ENCODE results near the gene KCNQ1.

The KCNQ1 gene

GRCh38 chr11:2444821-2445745 lies at the start of gene KCNQ1:
KCNQ1 (plus strand) TSS chr11:2445008; CDS start chr11:2445099, 91 bp downstream.
- no peak for DNase-seq (ENCODE audit: low read depth in 2 of 2)

DNA sequence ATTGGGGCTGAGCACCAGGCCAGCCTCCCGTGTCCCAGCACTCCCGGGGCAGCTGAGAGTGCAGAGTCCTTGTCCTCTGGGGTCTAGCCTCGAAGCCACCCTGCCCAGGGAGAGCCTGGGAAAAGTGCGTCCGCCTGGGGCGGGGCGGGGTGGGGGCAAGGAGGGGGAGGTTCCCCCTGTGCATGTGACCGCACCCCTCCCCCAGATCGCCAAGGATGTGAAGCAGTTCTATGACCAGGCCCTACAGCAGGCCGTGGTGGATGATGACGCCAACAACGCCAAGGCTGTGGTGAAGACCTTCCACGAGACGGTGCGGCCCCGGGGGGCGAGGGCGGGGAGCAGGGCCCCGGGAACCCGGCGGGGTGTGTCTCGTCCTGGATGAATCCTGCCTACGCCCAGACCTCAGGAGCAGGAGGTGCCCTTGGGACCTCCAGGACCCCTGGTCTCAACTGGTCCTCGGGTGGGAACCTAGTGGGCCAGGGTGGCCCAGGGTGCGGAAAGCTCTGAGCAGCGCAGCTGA lies 49.5 kb upstream of the KCNQ1 start:
- DNase-seq (ENCODE audit: low read depth in 2 of 2): no peak

DNA sequence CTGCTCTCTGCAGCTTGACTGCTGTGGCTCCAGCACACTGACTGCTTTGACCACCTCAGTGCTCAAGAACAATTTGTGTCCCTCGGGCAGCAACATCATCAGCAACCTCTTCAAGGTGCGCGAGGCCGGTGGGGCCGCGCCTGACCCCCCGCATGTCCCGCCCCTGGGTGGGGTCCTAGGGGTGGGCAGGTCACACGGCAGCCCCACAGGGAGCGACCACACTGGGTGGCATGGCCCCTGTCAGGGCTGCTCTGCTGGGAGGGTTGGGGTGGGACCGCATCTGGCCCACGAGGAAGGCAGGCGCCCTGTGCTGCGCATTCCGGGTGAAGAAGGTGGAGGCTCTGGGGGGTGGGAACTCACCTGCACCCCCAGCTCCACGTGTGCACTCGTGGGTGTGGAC lies 49.0 kb upstream of the KCNQ1 start:
- DNase-seq (ENCODE audit: low read depth in 2 of 2): no peak

GRCh38 chr11:2396471-2396870 lies 48.3 kb upstream of the KCNQ1 start:
- no peak for DNase-seq (ENCODE audit: low read depth in 2 of 2)

DNA sequence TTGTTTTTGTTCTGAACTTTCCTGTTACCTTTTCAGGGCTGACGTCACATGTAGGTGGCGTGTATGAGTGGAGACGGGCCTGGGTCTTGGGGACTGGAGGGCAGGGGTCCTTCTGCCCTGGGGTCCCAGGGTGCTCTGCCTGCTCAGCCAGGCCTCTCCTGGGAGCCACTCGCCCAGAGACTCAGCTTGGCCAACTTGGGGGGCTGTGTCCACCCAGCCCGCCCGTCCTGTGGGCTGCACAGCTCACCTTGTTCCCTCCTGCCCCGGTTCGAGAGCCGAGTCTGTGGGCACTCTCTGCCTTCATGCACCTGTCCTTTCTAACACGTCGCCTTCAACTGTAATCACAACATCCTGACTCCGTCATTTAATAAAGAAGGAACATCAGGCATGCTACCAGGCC lies 47.8 kb upstream of the KCNQ1 start:
- no peak for DNase-seq (ENCODE audit: low read depth in 2 of 2)

DNA sequence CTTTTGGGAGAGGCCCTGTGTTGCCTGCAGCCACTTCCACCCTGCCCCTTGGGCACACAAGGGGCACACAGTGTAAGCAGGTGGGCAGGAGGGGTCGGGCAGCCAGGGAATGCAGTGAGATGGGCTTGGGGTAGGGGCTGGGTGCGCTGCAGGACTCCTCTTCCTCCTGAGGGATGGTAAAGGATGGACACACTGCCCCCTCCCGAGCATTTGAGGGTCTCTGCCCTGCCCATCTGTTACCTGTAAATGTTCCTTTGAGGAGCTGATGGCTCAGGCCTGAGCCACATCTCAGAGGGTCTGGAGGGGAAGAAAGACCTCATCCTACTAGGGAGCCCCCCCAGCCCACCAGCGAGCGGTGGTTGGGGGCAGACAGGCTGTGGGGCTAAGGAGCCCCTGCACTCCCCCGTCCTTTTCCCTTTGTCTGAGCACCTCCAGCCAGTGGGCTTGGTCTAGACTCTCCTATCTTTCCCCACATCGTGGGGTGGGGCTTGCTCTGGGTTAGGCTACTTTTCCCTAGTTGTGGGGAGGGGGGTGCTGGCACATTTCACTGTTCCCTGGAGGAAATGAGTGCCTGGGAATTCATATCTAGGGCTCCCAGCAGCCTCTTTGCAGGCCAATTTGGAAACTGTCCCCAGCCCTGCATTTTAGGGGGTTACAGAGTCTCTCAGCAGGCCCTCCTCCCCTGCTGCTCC lies 46.0 kb upstream of the KCNQ1 start:
- no peak for DNase-seq (ENCODE audit: low read depth in 2 of 2)

DNA sequence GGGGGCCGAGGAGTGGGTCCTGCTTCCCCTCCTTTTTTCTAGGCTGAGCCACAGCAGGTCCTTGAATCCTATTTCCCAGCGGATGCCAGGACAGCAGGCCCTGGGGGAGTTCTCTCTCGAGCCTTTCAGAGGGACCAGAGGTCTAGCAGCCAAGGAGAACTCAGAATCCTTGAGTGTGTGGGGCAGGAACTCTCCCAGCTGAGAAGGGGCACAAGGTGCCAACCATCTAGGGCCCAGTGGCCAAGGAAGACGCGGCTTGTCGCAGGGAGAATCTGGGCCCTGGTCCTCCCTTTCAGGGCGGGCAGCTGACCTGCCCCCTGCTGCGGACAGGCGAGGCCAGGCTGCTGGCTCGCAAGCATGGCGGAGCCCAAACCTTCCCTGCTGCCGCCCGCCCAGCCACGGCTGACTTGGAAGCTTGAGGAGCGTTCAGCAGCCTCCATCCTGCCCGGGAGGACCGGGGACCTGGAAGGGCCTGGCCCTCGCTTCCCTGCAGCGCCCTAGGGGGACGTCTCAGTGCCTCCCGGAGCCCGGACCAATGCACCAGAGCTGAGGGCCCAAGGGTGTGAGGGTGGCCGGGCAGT lies 45.2 kb upstream of the KCNQ1 start:
- no peak for DNase-seq (ENCODE audit: low read depth in 2 of 2)

- DNase-seq (ENCODE audit: low read depth in 2 of 2): peak; percentile 99
These were observed 44.6 kb upstream of the KCNQ1 start, which contains the start of gene TSSC4 for GRCh38 chr11:2400069-2400761. TSSC4 (plus strand) TSS chr11:2400750; CDS start chr11:2402634, 1,884 bp downstream.

- DNase-seq (ENCODE audit: low read depth in 2 of 2): no peak
These were observed 43.9 kb upstream of the KCNQ1 start for GRCh38 chr11:2400762-2401435.

DNA sequence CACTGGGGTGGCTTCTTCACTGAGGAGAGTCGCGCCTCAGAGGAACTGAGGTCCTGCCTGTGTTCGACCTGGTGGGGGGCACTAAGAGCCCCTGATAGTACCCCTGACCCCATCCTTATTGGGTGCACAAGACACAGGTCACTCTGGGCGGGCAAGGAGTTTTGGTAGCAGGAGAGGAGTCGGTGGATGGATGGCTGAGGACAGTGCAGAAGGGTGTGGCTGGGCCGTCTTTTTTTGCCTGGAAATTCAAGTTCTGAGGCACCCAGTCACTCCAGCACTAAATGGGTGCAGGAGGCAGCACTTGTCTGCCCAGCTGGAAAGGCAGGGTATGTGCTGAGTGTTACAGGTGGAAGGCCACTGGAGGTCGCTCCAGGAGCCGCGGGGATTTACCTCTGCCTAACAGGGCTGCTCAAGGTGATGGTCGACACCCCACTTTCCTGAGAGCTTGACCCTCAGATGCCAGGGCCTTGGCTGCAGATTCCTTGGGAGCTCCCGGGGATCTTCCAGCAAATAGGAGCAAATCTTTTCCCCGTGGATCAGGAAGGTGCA lies 43.3 kb upstream of the KCNQ1 start:
- DNase-seq (ENCODE audit: low read depth in 2 of 2): no peak

DNA sequence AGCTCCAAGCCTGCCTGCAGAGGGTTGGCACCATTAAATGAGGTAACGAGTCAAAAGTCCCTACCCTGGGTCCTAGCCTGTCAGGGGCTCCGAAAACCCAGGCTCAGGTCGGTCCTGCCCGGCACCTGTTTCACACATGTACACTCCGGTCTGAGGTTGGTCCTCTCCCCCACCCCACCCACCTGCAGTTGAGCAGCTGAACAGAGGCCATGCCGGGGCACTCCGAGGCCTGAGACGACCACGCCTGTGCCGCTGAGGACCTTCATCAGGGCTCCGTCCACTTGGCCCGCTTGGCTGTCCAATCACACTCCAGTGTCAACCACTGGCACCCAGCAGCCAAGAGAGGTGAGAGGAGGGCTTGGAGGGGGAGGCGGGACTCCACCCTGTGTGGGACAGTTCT lies 42.7 kb upstream of the KCNQ1 start:
- no peak for DNase-seq (ENCODE audit: low read depth in 2 of 2)

GRCh38 chr11:2402890-2403645 lies 41.7 kb upstream of the KCNQ1 start:
- DNase-seq (ENCODE audit: low read depth in 2 of 2): no peak

DNA sequence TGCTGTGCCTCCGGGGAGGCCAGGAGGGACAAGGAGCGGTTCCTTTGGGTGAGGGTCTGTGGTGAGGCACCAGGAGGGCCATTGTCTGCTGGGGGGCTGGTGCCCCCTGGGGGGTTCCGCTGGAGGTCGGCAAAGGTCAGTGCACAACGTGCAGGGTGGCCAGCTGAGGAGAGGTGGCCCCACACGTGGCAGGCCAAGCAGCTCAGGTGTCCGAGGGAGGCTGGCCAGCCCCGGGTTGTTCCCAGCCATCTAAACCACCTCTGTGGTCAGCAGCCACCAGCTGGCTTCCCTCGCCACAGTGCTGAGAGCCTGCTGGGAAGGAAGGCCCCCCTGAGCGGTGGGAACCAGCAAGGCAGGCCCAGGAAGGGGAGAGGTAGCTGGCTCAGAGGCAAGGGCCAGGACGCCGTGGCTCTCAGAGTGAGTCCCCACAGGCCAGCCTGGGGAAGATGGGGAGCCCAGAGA lies 40.0 kb upstream of the KCNQ1 start:
- DNase-seq (ENCODE audit: low read depth in 2 of 2): no peak

DNA sequence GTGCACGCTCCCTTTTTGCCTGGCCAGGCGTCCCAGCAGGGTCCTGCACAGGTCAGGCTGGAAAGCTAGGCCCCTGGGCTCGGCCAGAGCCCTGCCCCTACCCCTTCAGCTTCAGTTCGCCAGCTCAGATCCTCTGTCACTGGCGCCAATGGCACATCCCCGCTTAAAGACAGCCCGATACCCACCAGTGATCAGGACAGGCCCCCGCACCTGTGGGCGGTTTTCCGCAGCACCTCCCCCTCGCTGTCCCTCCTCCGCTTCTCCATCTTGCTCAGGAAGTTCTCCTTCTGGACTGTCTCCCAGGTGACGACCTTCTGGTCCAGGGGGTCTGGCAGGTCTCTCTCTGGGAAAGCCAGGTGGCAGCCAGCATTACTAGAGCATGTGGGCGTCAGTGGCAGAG lies 38.4 kb upstream of the KCNQ1 start:
- no peak for DNase-seq (ENCODE audit: low read depth in 2 of 2)

DNA sequence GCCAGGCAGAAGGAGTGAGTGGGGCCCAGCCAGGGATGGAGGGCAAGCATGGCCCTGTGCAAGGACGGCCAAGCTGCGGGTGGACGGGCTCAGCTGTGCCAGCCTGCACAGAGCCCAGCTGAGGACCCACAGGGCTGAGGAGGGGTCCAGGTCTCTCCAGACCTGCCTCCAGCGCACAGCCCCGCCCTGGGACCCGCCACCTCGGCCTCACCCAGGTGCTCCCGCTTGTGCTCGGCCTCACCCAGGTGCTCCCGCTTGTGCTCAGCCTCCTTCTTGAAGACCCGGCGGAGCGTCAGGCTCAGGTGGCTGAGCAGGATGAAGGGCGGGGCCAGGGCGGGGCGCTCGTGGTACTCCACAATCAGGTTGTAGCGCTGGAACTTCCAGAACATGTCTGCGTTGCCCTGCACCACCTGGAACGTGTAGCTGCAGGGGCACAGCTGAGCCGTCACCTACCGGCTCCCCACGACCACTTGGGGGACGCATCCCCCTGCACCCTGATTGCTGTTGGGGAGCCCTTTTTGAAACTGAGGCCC lies 37.9 kb upstream of the KCNQ1 start:
- no peak for DNase-seq (ENCODE audit: low read depth in 2 of 2)

DNA sequence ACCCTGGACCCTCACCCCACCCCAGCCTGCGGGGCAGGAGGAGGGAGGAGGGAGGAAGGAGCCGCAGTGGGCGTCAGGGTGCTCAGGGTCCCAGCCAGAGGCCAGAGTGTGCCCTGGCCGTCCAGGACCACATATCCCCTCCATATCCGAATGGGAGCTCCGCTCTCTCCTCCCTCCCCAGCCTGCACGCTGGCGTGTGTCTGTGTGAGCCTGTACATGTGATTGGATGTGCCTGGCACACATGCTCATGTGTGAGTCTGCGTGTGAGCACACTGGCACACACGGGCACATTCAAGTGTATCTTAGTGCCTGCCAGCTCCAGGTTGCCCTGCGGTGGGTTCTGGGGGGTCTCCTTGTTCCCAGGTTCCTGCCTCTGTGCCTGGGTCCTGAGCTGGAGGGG lies 36.1 kb upstream of the KCNQ1 start:
- no peak for DNase-seq (ENCODE audit: low read depth in 2 of 2)

DNA sequence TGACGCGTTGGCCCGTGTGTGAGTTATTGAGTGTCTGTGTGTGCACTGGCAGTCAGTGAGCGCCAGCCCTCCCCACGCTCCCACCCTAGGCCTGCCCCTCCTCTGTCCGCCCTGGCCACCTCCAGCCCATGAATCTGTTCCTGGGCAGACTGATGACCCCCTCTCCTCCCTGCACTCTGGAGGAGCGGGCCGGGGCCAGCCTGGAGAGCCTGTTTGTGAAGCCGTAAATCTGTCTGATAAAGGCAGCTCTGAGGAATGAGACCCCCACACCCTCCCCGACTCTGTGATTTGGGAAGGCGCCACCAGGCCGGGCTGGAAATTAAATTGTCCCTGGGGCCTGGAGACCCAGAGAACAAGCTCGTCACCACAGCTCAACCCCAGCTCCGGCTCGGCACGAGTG lies 35.7 kb upstream of the KCNQ1 start:
- no peak for DNase-seq (ENCODE audit: low read depth in 2 of 2)

GRCh38 chr11:2409611-2410468 lies 35.0 kb upstream of the KCNQ1 start:
- DNase-seq (ENCODE audit: low read depth in 2 of 2): no peak

DNA sequence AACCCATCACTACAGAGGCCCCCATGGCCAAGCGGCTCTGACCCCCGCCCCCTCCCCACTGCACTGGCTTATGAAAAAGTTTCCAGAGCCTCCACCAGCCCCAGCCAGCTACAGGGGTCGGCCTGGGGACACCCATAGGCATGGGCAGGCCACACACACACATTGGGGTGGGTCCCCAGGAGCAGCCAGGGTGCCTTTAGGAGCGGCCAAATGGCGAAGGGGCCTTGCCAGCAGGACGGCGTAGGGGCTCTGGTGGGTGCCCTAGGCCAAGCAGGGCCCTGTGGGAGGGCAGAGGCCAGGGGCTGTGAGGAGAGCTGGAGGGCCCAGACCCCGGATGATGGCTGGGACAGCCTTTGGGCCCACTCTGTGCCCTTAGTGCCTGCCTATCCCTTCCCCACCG lies 34.2 kb upstream of the KCNQ1 start:
- no peak for DNase-seq (ENCODE audit: low read depth in 2 of 2)

Measured in stimulated activated CD8-positive, alpha-beta memory T cell treated with anti-CD3 and anti-CD28 coated beads, Interleukin-15, amount 100 ng/mL, for 4 hours (primary cell).